HEK293T (cell line): ENCODE results near the gene VN1R2.
"Not testable (repeated sequence)": the region's sequence is repeated elsewhere in the genome, so short reads cannot be mapped to it uniquely, and the experiment has no call there.

ENCODE experiments used
- CTCF ChIA-PET: fragments of 350-600 bp; formaldehyde crosslinking; extraction: SDS; loops from one replicate; lab custom pipeline; 2021; ENCODE audit warnings: antibody characterized with exemption, inconsistent platforms; lab: Yijun Ruan, JAX
- POLR2A ChIA-PET: fragments of 350-600 bp; formaldehyde crosslinking; extraction: SDS; loops from one replicate; lab custom pipeline; 2020; ENCODE audit warnings: antibody characterized with exemption, inconsistent platforms; lab: Yijun Ruan, JAX
- DNase-seq: peaks from one replicate; pipeline ENCODE4 v3.0.0; 2012; ENCODE audit warnings: mixed read lengths; ENCODE audit errors: extremely low spot score
- ARNT ChIP-seq: fragments of 450-650 bp; IDR thresholded peaks from 2 replicates; pipeline ENCODE4 v1.6.1; 2017; ENCODE audit warnings: mild to moderate bottlenecking
- BHLHE40 ChIP-seq: fragments of 450-650 bp; IDR thresholded peaks from 2 replicates; pipeline ENCODE4 v1.6.1; 2016; ENCODE audit warnings: mild to moderate bottlenecking, moderate library complexity, borderline replicate concordance
- CTBP1 ChIP-seq: fragments of 450-650 bp; IDR thresholded peaks from 2 replicates; pipeline ENCODE4 v1.6.1; 2016; ENCODE audit warnings: borderline replicate concordance
- ELF4 ChIP-seq: fragments of 450-650 bp; IDR thresholded peaks from 2 replicates; pipeline ENCODE4 v1.6.1; 2017; ENCODE audit warnings: antibody characterized with exemption
- FOXA1 ChIP-seq: fragments of 450-650 bp; IDR thresholded peaks from 2 replicates; pipeline ENCODE4 v1.6.1; 2016; ENCODE audit warnings: mild to moderate bottlenecking
- FOXK2 ChIP-seq: fragments of 450-650 bp; IDR thresholded peaks from 2 replicates; pipeline ENCODE4 v1.6.1; 2016; ENCODE audit warnings: mild to moderate bottlenecking
- FOXM1 ChIP-seq: fragments of 450-650 bp; IDR thresholded peaks from 2 replicates; pipeline ENCODE4 v1.6.1; 2017; ENCODE audit warnings: mild to moderate bottlenecking, borderline replicate concordance
- HDGF ChIP-seq: fragments of 450-650 bp; IDR thresholded peaks from 2 replicates; pipeline ENCODE4 v1.6.1; 2017; ENCODE audit warnings: antibody characterized with exemption, borderline replicate concordance
- L3MBTL2 ChIP-seq: fragments of 450-650 bp; conservative IDR thresholded peaks from 2 replicates; pipeline ENCODE4 v1.6.1; 2016; ENCODE audit warnings: mild to moderate bottlenecking
- LEF1 ChIP-seq: fragments of 450-650 bp; IDR thresholded peaks from 2 replicates; pipeline ENCODE4 v1.6.1; 2017; ENCODE audit warnings: mild to moderate bottlenecking, borderline replicate concordance
- NFRKB ChIP-seq: fragments of 450-650 bp; IDR thresholded peaks from 2 replicates; pipeline ENCODE4 v1.6.1; 2016; ENCODE audit warnings: mild to moderate bottlenecking, moderate library complexity
- SP1 ChIP-seq: fragments of 450-650 bp; IDR thresholded peaks from 2 replicates; pipeline ENCODE4 v1.6.1; 2017
- SUZ12 ChIP-seq: fragments of 450-650 bp; IDR thresholded peaks from 2 replicates; pipeline ENCODE4 v1.6.1; 2016; ENCODE audit warnings: mild to moderate bottlenecking
- TARDBP ChIP-seq: fragments of 450-650 bp; IDR thresholded peaks from 2 replicates; pipeline ENCODE4 v1.6.1; 2016
- ZNF384 ChIP-seq: fragments of 450-650 bp; IDR thresholded peaks from 2 replicates; pipeline ENCODE4 v1.6.1; 2016
- TF ChIP-seq, protein P1 (sequence below): fragments of 450-650 bp; IDR thresholded peaks from 2 replicates; pipeline ENCODE4 v1.6.1; 2016

Gene VN1R2, protein sequence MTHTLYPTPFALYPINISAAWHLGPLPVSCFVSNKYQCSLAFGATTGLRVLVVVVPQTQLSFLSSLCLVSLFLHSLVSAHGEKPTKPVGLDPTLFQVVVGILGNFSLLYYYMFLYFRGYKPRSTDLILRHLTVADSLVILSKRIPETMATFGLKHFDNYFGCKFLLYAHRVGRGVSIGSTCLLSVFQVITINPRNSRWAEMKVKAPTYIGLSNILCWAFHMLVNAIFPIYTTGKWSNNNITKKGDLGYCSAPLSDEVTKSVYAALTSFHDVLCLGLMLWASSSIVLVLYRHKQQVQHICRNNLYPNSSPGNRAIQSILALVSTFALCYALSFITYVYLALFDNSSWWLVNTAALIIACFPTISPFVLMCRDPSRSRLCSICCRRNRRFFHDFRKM

DNA sequence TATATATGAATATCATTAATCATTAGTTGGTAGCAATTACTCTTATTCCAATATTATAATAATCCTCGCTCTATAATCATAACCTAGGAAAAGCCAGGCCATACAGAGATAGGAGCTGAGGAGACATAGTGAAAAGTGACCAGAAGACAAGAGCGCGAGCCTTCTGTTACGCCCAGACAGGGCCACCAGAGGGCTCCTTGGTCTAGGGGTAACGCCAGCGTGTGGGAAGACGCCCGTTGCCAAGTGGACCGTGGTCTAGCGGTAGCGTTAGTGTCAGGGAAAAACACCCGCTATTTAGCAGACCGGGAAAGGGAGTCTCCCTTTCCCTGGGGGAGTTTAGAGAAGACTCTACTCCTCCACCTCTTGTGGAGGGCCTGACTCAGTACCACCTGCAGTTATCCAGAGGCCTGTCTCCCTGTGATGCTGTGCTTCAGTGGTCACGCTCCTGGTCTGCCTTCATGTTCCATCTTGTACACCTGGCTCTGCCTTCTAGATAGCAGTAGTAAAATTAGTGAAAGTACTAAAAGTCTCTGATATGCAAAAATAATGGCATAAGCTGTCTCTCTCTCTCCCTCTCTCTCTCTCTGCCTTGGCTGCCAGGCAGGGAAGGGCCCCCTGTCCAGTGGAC, at the start of gene VN1R2:
Gene VN1R2, plus strand, starts transcription at position 578 of the 628 bp plus-strand sequence. CDS start 84 bp downstream, outside the sequence.
- DNase-seq, POLR2A ChIA-PET, CTCF ChIA-PET: not testable (repeated sequence)

DNA sequence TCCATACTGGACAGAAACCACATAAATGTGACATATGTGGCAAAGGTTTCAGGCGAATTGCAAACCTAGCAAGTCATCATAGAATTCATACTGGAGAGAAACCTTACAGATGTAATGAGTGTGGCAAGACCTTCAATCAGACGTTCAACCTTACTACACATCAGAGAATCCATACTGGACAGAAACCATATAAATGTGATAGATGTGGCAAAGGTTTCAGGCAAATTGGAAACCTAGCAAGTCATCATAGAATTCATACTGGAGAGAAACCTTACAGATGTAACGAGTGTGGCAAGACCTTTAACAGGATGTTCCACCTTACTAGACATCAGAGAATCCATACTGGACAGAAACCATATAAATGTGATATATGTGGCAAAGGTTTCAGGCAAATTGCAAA, 46.5 kb upstream of the VN1R2 start:
- DNase-seq, CTCF ChIA-PET, POLR2A ChIA-PET: not testable (repeated sequence)

DNA sequence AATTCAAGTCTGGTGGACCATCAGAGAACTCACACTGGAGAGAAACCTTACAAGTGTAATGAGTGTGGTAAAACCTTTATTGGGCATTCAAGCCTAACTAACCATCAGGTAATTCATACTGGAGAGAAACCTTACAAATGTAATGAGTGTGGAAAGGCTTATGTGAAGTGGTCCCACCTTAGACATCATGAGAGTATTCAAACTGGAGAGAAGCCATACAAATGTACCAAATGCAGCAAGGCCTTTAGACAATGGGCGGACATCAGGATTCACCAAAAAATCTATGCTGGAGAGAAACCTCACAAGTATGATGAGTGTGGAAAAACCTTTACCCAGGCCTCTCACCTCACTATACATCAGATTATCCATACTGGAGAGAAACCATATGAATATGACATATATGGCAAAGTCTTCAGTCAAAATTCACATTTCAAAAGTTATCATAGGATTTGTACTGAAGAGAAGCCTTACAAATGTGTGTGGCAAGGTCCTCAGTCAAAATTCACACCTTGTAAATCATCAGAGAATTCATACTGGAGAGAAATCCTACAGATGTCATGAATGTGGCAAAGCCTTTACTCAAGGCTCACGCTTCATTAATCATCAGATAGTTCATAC, 45.3 kb upstream of the VN1R2 start:
- POLR2A ChIA-PET: no interaction called here
- TF ChIP-seq ELF4: no peak
- CTCF ChIA-PET: no interaction called here
- DNase-seq: no peak

DNA sequence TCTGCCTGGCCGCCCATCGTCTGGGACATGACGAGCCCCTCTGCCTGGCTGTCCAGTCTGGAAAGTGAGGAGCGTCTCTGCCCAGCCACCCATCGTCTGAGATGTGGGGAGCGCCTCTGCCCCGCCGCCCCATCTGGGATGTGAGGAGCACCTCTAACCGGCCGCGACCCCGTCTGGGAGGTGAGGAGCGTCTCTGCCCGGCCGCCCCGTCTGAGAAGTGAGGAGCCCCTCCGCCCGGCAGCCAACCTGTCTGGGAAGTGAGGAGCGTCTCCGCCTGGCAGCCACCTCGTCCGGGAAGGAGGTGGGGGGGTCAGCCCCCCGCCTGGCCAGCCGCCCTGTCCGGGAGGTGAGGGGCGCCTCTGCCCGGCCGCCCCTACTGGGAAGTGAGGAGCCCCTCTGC, 35.4 kb upstream of the VN1R2 start:
- CTCF ChIA-PET, DNase-seq, POLR2A ChIA-PET: not testable (repeated sequence)

DNA sequence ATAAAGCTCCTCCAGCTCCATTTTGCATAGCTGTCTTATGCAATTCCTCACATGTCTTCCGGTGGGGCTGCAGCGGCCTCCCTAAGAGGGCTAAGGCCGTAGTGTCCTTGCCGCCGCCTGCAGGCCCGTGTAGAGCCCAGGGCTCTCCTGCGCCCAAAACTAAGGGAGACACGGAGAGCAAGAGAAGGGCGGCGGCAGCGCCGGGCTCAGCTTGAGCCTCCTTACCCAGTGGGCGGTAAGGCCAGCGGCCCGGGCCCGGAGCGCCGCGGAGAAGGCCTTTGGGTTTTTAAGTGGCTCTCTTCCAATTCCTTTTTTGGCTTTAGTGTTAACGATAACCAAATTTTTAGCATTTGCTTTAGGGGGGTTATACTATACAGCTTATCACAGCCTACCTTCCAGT, 33.5 kb upstream of the VN1R2 start:
- POLR2A ChIA-PET: no interaction called here
- no peak for TF ChIP-seq CTBP1
- no peak for TF ChIP-seq FOXA1
- TF ChIP-seq L3MBTL2: no peak
- TF ChIP-seq ELF4: no peak
- TF ChIP-seq FOXK2: no peak
- TF ChIP-seq, protein P1, sequence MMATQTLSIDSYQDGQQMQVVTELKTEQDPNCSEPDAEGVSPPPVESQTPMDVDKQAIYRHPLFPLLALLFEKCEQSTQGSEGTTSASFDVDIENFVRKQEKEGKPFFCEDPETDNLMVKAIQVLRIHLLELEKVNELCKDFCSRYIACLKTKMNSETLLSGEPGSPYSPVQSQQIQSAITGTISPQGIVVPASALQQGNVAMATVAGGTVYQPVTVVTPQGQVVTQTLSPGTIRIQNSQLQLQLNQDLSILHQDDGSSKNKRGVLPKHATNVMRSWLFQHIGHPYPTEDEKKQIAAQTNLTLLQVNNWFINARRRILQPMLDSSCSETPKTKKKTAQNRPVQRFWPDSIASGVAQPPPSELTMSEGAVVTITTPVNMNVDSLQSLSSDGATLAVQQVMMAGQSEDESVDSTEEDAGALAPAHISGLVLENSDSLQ: no peak
- TF ChIP-seq TARDBP: no peak
- TF ChIP-seq NFRKB: no peak
- no peak for TF ChIP-seq ARNT
- TF ChIP-seq SP1: no peak
- no peak for TF ChIP-seq BHLHE40
- TF ChIP-seq FOXM1: no peak
- no peak for TF ChIP-seq SUZ12
- TF ChIP-seq ZNF384: no peak
- CTCF ChIA-PET: no interaction called here
- DNase-seq: no peak

DNA sequence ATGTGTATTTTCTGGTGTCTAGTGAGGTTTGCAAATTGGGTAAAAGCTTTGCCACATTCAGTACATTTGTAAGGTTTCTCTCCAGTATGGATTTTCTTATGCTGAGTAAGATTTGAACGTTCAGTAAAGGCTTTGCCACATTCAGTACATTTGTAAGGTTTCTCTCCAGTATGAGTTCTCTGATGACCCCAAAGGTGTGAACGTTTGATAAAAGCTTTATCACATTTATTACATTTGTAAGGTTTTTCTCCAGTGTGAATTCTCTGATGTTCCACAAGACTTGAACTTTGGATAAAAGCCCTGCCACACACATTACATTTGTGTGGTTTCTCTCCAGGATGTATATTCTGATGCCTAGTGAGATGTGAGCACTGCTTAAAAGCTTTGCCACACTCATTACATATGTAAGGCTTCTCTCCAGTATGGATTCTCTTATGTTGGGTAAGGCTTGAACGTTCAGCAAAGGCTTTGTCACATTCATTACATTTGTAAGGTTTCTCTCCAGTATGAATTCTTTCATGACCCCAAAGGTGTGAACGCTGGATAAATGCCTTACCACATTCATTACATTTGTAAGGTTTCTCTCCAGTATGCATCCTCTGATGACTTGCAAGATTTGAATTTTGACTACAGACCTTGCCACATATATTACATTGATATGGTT, 20.8 kb upstream of the VN1R2 start:
- CTCF ChIA-PET: no interaction called here
- POLR2A ChIA-PET: no interaction called here
- TF ChIP-seq CTBP1: no peak
- no peak for TF ChIP-seq L3MBTL2
- no peak for TF ChIP-seq HDGF
- TF ChIP-seq ARNT: no peak
- no peak for TF ChIP-seq BHLHE40
- TF ChIP-seq LEF1: no peak
- TF ChIP-seq FOXA1: no peak
- TF ChIP-seq TARDBP: no peak
- no peak for TF ChIP-seq FOXK2
- TF ChIP-seq, protein P1: no peak
- no peak for TF ChIP-seq SP1
- no peak for DNase-seq

DNA sequence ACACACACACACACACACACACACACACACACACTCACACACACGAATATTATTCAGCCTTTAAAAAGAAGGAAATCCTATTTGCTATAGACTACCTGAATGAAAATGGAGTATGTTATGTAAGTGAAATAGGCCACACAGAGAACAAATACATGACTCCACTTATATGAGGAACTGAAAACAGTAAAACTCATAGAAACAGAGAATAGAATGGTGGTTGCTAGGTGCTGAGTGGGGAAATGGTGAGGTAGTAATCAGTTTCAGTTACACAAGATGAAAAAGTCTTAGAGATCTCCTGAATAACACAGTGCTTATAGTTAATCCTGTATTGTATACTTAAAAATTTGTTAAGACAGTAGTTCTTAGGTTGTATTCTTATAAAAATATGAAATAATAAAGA, 11.6 kb upstream of the VN1R2 start:
- TF ChIP-seq SUZ12 (no peak), ZNF384 (no peak), ARNT (no peak), NFRKB (no peak), FOXA1 (no peak)
- DNase-seq: no peak
- ChIA-PET CTCF (no interaction called here), POLR2A (no interaction called here)
